K562 (cell line): ENCODE data around the gene FA2H. TPM values are rescaled to one million over a fixed set of nuclear protein-coding genes. Genes with fewer than 3 reads are reported as not detected.

Source experiments
- ARHGAP35 ChIP-seq: fragments of 450-650 bp; IDR thresholded peaks from 2 replicates; pipeline ENCODE4 v1.6.1; 2018; ENCODE audit not compliant: partially characterized antibody
- E2F6 ChIP-seq, 2 experiments: IDR thresholded peaks; 2 replicates each; pipeline ENCODE4 v1.6.1; 2011; ENCODE audit warnings: borderline replicate concordance in 1 of 2, control low read depth in 1 of 2, low read depth in 1 of 2, low read length in 1 of 2, mild to moderate bottlenecking in 1 of 2, mixed read lengths in 1 of 2, moderate library complexity in 1 of 2; ENCODE audit not compliant: insufficient read depth in 1 of 2, insufficient read length in 1 of 2, poor library complexity in 1 of 2, severe bottlenecking in 1 of 2; ENCODE audit errors: extremely low read depth in 1 of 2
- EWSR1 ChIP-seq: fragments of 450-650 bp; IDR thresholded peaks from 2 replicates; pipeline ENCODE4 v1.6.1; 2018; ENCODE audit warnings: borderline replicate concordance, mild to moderate bottlenecking, low read depth, moderate library complexity; ENCODE audit not compliant: partially characterized antibody
- FOXA1 ChIP-seq: fragments of 450-650 bp; IDR thresholded peaks from 2 replicates; pipeline ENCODE4 v1.6.1; 2016; ENCODE audit warnings: mild to moderate bottlenecking, borderline replicate concordance
- FOXA3 ChIP-seq, 2 experiments: fragments of 450-650 bp in 1 of 2; sonication (generic) in 1 of 2; formaldehyde crosslinking; IDR thresholded peaks in 1 of 2; conservative IDR thresholded peaks in 1 of 2; 2 replicates each; pipeline versions ENCODE4 v1.4.0 to v1.8.0; 2020 to 2022; ENCODE audit warnings: mild to moderate bottlenecking in 2 of 2, missing genetic modification reagents in 1 of 2
- HMG20B ChIP-seq: fragments of 250-450 bp; sonication (Bioruptor Pico); IDR thresholded peaks from 2 replicates; pipeline ENCODE4 v1.5.0; 2021; ENCODE audit warnings: mild to moderate bottlenecking
- HNRNPK ChIP-seq: fragments of 200-400 bp; formaldehyde crosslinking; IDR thresholded peaks from one replicate; pipeline ENCODE4 v1.6.1; 2018; ENCODE audit warnings: mild to moderate bottlenecking, low read depth, low read length; ENCODE audit not compliant: poor library complexity, severe bottlenecking
- KDM5B ChIP-seq: fragments of 200-600 bp; sonication (generic); IDR thresholded peaks from 2 replicates; pipeline ENCODE4 v1.6.1; 2012; ENCODE audit warnings: low read depth, mild to moderate bottlenecking, moderate library complexity, low read length, control low read depth, inconsistent platforms; ENCODE audit not compliant: insufficient replicate concordance
- MAFF ChIP-seq: IDR thresholded peaks from 2 replicates; pipeline ENCODE4 v1.6.1; 2012; ENCODE audit warnings: low read length, improper control_type of control experiment
- MED1 ChIP-seq: sonication (generic); formaldehyde crosslinking; IDR thresholded peaks from 2 replicates; pipeline ENCODE4 v1.8.1; 2023; ENCODE audit warnings: missing genetic modification reagents, borderline replicate concordance
- MYBL2 ChIP-seq, 2 experiments: fragments of 450-650 bp in 1 of 2; sonication (generic) in 1 of 2; formaldehyde crosslinking in 1 of 2; IDR thresholded peaks; 2 replicates each; pipeline versions ENCODE4 v1.6.1 to v1.8.1; 2017 to 2022; ENCODE audit warnings: borderline replicate concordance in 1 of 2, inconsistent platforms in 1 of 2, low read depth in 1 of 2, mild to moderate bottlenecking in 1 of 2, missing genetic modification reagents in 1 of 2, moderate library complexity in 1 of 2
- NRF1 ChIP-seq, 2 experiments: fragments of 450-650 bp; IDR thresholded peaks in 1 of 2; conservative IDR thresholded peaks in 1 of 2; 2 replicates each; pipeline ENCODE4 v1.6.1; 2014; ENCODE audit warnings: mild to moderate bottlenecking in 2 of 2
- RFX5 ChIP-seq: IDR thresholded peaks from 2 replicates; pipeline ENCODE4 v1.6.1; 2011; ENCODE audit warnings: low read depth, mild to moderate bottlenecking, improper control_type of control experiment, low read length
- RNF219 ChIP-seq: fragments of 250-450 bp; sonication (Bioruptor Pico); IDR thresholded peaks from 2 replicates; pipeline ENCODE4 v1.5.0; 2022; ENCODE audit warnings: mild to moderate bottlenecking
- SAFB ChIP-seq: fragments of 200-400 bp; formaldehyde crosslinking; IDR thresholded peaks from 2 replicates; pipeline ENCODE4 v1.6.1; 2017; ENCODE audit warnings: low read depth, low read length, borderline replicate concordance
- SUPT5H ChIP-seq: fragments of 450-650 bp; IDR thresholded peaks from 2 replicates; pipeline ENCODE4 v1.6.1; 2016
- XRCC5 ChIP-seq: fragments of 200-400 bp; formaldehyde crosslinking; IDR thresholded peaks from 2 replicates; pipeline ENCODE4 v1.6.1; 2017; ENCODE audit warnings: low read depth, mild to moderate bottlenecking, low read length
- ZNF134 ChIP-seq: fragments of 250-450 bp; sonication (Bioruptor Pico); conservative IDR thresholded peaks from 2 replicates; pipeline ENCODE4 v1.4.0; 2020
- polyA plus RNA-seq, 8 experiments: library from polyadenylated mRNA; depleted of rRNA in 4 of 8; stranded (reverse) in 5 of 8; unstranded in 3 of 8; fragments of >200 nt; fragmentation: Nextera tagmentation in 2 of 8; fragmentation: Illumina TruSeq in 1 of 8; extraction: Ambion mirVana in 2 of 8; extraction: Trizol in 1 of 8; gene quantifications; 2 replicates each; pipeline versions ENCODE4 v1.2.1 to v1.2.3, GENCODE V29; 2011 to 2014; ENCODE audit warnings: inconsistent platforms in 1 of 8, missing spikeins in 1 of 8
- total RNA-seq, 7 experiments: library from RNA; depleted of rRNA in 6 of 7; stranded (reverse); fragments of >200 nt in 6 of 7; fragmentation: Illumina TruSeq in 2 of 7; extraction: Trizol in 2 of 7; gene quantifications; 2 replicates each; pipeline versions ENCODE4 v1.2.1 to v1.2.3, GENCODE V29; 2011 to 2021; ENCODE audit warnings: low replicate concordance in 1 of 7
- TF ChIP-seq, protein P1 (sequence below): fragments of 450-650 bp; IDR thresholded peaks from 2 replicates; pipeline ENCODE4 v1.6.1; 2018; ENCODE audit not compliant: partially characterized antibody

Gene FA2H
- total and polyA plus RNA-seq, 9 of the 15 experiments (the other 6 are each of a cell fraction or from before 2014, with no cell fraction given) = not detected

DNA sequence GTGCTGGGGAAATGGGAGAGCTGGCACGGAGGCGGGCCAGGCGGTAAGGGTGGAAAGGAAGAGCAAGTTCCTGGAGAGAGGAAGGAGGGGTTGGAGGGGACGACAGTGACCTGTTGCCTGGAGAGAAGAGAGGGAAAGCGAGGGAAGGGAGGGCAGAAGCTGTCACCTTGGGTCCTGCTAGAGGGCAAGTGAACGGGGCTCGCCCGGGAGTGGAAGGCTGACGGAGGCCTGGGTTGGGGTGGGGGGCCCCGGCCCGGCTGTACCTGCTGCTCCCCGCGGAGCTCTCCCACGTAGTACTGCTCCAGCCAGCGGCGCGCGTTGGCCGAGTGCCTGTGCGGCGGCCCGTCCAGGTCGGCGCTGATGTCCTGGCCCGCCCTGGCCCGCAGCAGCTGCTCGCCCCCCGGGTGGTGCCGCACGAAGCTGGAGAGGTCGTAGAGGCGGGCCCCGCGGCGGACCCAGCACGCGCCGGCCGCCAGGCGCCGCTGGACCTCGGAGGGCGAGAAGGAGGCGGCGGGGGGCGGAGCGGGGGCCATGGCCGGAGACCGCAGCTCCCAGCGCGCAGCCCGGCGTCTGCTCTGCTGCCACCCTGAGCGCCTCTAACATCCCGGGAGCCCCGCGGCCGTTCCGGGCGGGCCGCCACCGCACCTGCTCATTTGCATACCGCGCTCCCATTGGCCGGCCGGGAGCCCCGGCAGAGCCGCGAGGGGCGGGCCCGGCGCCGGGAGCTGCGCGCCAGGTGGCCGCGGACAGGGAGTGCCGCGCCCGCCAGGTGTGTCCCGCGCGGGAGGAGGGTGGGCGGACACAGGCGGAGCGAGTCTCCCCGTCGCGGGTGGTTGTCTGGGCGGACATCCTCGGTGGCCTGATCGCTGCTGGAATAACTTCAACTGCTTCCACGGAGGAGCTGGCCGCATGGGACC is at the start of gene FA2H (continued):
- TF ChIP-seq HNRNPK (no peak), RFX5 (no peak), ARHGAP35 (no peak), SUPT5H (no peak), KDM5B (no peak), E2F6 (IDR thresholded peaks at IDR 0.05; ENCODE audit: borderline replicate concordance in 1 of 2, extremely low read depth in 1 of 2, insufficient read depth in 1 of 2, insufficient read length in 1 of 2, low read depth in 1 of 2, low read length in 1 of 2, poor library complexity in 1 of 2, severe bottlenecking in 1 of 2) (peak in 1 of 2 experiments; percentile 7), FOXA3 (CRISPR knock-in tag; conservative IDR thresholded peaks at IDR 0.05 in 1 of 2, IDR thresholded peaks at IDR 0.05 in 1 of 2) (no peak), HMG20B (CRISPR knock-in tag) (no peak), XRCC5 (no peak), RNF219 (CRISPR knock-in tag) (no peak), FOXA1 (no peak), NRF1 (conservative IDR thresholded peaks at IDR 0.05 in 1 of 2, IDR thresholded peaks at IDR 0.05 in 1 of 2) (peak in 1 of 2 experiments; percentile 83; a peak in 2 of 4 replicates), EWSR1 (no peak), MAFF (no peak), ZNF134 (CRISPR knock-in tag) (no peak), MED1 (no peak), MYBL2 (IDR thresholded peaks at IDR 0.05; ENCODE audit: low read depth) (no peak), MYBL2 (CRISPR knock-in tag; IDR thresholded peaks at IDR 0.05; ENCODE audit: borderline replicate concordance) (no peak), SAFB (peak; percentile 42; the same call in 1 of the 2 replicates)
- TF ChIP-seq, protein P1, sequence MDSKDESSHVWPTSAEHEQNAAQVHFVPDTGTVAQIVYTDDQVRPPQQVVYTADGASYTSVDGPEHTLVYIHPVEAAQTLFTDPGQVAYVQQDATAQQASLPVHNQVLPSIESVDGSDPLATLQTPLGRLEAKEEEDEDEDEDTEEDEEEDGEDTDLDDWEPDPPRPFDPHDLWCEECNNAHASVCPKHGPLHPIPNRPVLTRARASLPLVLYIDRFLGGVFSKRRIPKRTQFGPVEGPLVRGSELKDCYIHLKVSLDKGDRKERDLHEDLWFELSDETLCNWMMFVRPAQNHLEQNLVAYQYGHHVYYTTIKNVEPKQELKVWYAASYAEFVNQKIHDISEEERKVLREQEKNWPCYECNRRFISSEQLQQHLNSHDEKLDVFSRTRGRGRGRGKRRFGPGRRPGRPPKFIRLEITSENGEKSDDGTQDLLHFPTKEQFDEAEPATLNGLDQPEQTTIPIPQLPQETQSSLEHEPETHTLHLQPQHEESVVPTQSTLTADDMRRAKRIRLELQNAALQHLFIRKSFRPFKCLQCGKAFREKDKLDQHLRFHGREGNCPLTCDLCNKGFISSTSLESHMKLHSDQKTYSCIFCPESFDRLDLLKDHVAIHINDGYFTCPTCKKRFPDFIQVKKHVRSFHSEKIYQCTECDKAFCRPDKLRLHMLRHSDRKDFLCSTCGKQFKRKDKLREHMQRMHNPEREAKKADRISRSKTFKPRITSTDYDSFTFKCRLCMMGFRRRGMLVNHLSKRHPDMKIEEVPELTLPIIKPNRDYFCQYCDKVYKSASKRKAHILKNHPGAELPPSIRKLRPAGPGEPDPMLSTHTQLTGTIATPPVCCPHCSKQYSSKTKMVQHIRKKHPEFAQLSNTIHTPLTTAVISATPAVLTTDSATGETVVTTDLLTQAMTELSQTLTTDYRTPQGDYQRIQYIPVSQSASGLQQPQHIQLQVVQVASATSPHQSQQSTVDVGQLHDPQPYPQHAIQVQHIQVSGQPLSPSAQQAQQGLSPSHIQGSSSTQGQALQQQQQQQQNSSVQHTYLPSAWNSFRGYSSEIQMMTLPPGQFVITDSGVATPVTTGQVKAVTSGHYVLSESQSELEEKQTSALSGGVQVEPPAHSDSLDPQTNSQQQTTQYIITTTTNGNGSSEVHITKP = no peak
